ENCODE results near the gene ASTN2.

GRCh38 chr9:116813031-116813300, 601.9 kb downstream of the ASTN2 start:
- no peak for TF ChIP-seq CTCF (IDR thresholded peaks at IDR 0.05 in 2 of 3, conservative IDR thresholded peaks at IDR 0.05 in 1 of 3; ENCODE audit: borderline replicate concordance in 1 of 3, insufficient read depth in 1 of 3, low read depth in 2 of 3, low read length in 2 of 3)
- no peak for TF ChIP-seq POLR2A (IDR thresholded peaks at IDR 0.05; ENCODE audit: borderline replicate concordance, extremely low read depth, insufficient read depth, insufficient read length)
- TF ChIP-seq EZH2 (IDR thresholded peaks at IDR 0.05): no peak
- no peak for TF ChIP-seq ELF1 (IDR thresholded peaks at IDR 0.05; ENCODE audit: borderline replicate concordance, low read depth)
- TF ChIP-seq POLR2AphosphoS5 (IDR thresholded peaks at IDR 0.05; ENCODE audit: low read depth, low read length): no peak
- no peak for TF ChIP-seq ZBTB33 (IDR thresholded peaks at IDR 0.05; ENCODE audit: extremely low read depth, insufficient replicate concordance, low read length)
- no peak for TF ChIP-seq ZFX (IDR thresholded peaks at IDR 0.05)
- no peak for TF ChIP-seq MAX (IDR thresholded peaks at IDR 0.05)
- TF ChIP-seq YY1 (IDR thresholded peaks at IDR 0.05; ENCODE audit: extremely low read depth, insufficient replicate concordance, low read depth, low read length): no peak
- TF ChIP-seq FOSL1 (IDR thresholded peaks at IDR 0.05; ENCODE audit: low read depth): no peak
- no peak for TF ChIP-seq EGR1 (IDR thresholded peaks at IDR 0.05; ENCODE audit: low read depth)
- TF ChIP-seq EZH2phosphoT487 (IDR thresholded peaks at IDR 0.05; ENCODE audit: borderline replicate concordance): no peak
- TF ChIP-seq CBX3 (IDR thresholded peaks at IDR 0.05; ENCODE audit: low read depth): no peak
